Fibroblast of lung (primary cell): ENCODE results near the gene IVD.
"Not testable (repeated sequence)": the region's sequence is repeated elsewhere in the genome, so short reads cannot be mapped to it uniquely, and the experiment has no call there.

Experiments
- CTCF ChIP-seq, 2 donors: IDR thresholded peaks in 1 of 2; conservative IDR thresholded peaks in 1 of 2; 1 replicate in 1 of 2; 2 replicates in 1 of 2; pipeline ENCODE4 v1.5.1; 2011 to 2012; ENCODE audit warnings: low read length in 2 of 2, control low read depth in 1 of 2, inconsistent platforms in 1 of 2, low read depth in 1 of 2, mild to moderate bottlenecking in 1 of 2
- EZH2 ChIP-seq: IDR thresholded peaks from 2 replicates; pipeline ENCODE4 v1.5.1; 2012; ENCODE audit warnings: low read length, control low read depth, mild to moderate bottlenecking; ENCODE audit errors: missing control alignments

DNA sequence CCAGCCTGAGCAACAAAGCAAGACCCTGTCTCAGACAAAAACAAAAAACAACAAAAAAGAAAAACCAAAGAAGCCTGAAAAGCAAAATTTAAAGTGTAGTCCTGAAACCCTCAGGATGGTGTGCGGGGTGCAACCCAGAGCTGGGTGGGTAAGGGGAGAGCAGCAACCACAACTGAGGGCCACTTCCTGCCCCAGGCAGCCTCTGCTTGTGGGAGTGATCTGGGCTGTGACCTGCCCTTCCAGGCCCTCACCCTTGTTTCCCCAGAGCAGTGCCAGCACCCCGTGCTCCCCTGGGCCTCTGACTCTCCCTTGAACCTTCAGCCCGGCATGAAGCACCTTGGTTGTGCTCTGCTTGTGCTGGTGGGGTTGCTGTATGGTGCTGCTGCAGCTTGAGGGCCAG is 48.3 kb downstream of the IVD start:
- TF ChIP-seq CTCF (conservative IDR thresholded peaks at IDR 0.05 in 1 of 2, IDR thresholded peaks at IDR 0.05 in 1 of 2; ENCODE audit: low read depth in 1 of 2, low read length in 2 of 2); EZH2: not testable (repeated sequence)
